Measurements from ENCODE around the gene TTC33.
A peak's percentile ranks its signal among the peaks of the same experiment; 100 is the strongest.
"Not testable (repeated sequence)": the region's sequence is repeated elsewhere in the genome, so short reads cannot be mapped to it uniquely, and the experiment has no call there.

The TTC33 gene

GRCh38 chr5:40649463-40650030 is 106.2 kb downstream of the TTC33 start:
- no peak for DNase-seq

- no peak for DNase-seq
Measured at GRCh38 chr5:40648150-40648549, 107.6 kb downstream of the TTC33 start.

GRCh38 chr5:40646266-40646665 is 109.5 kb downstream of the TTC33 start:
- DNase-seq, result no peak

- not testable (repeated sequence) for DNase-seq
Measured at GRCh38 chr5:40639531-40639930, 116.2 kb downstream of the TTC33 start.

GRCh38 chr5:40634593-40634992 is 121.2 kb downstream of the TTC33 start:
- DNase-seq, result no peak

- no peak for DNase-seq
Measured at GRCh38 chr5:40634154-40634553, 121.6 kb downstream of the TTC33 start.

- no peak for DNase-seq
Measured at GRCh38 chr5:40631236-40631635, 124.5 kb downstream of the TTC33 start.

- no peak for DNase-seq
Measured at GRCh38 chr5:40630126-40630525, 125.6 kb downstream of the TTC33 start.

- DNase-seq, result no peak
Measured at GRCh38 chr5:40628407-40628806, 127.4 kb downstream of the TTC33 start.

- no peak for DNase-seq
Measured at GRCh38 chr5:40627706-40628105, 128.1 kb downstream of the TTC33 start.

- DNase-seq, result no peak
Measured at GRCh38 chr5:40626801-40627200, 129.0 kb downstream of the TTC33 start.

GRCh38 chr5:40623480-40624420 is 132.0 kb downstream of the TTC33 start:
- no peak for DNase-seq

GRCh38 chr5:40622463-40623252 is 133.1 kb downstream of the TTC33 start:
- DNase-seq, result no peak

- peak; percentile 71 for DNase-seq
Measured at GRCh38 chr5:40619421-40619820, 136.3 kb downstream of the TTC33 start.

GRCh38 chr5:40618926-40619325 is 136.8 kb downstream of the TTC33 start:
- peak; percentile 53 for DNase-seq

- no peak for DNase-seq
Measured at GRCh38 chr5:40616781-40617180, 139.0 kb downstream of the TTC33 start.

GRCh38 chr5:40615586-40616170 is 140.1 kb downstream of the TTC33 start:
- peak; percentile 54 for DNase-seq

GRCh38 chr5:40614923-40615585 is 140.7 kb downstream of the TTC33 start:
- no peak for DNase-seq

- DNase-seq, result no peak
Measured at GRCh38 chr5:40614466-40614865, 141.3 kb downstream of the TTC33 start.

- DNase-seq, result no peak
Measured at GRCh38 chr5:40607202-40607601, 148.6 kb downstream of the TTC33 start.

- DNase-seq, result no peak
Measured at GRCh38 chr5:40606077-40606765, 149.5 kb downstream of the TTC33 start.
